GM12864 (cell line): ENCODE measurements around the gene RPS8.

Experiments used
- DNase-seq: peaks from one replicate; pipeline ENCODE4 v3.0.0-alpha.2; 2011; ENCODE audit warnings: low read depth
- H3K4me3 ChIP-seq: 2 replicates; pipeline ENCODE4 v1.5.1; 2011; ENCODE audit warnings: mild to moderate bottlenecking, low read depth, low read length, control low read depth
- CTCF ChIP-seq: IDR thresholded peaks from 2 replicates; pipeline ENCODE4 v1.5.1; 2011; ENCODE audit warnings: low read depth, mild to moderate bottlenecking, moderate library complexity, low read length, control low read depth, inconsistent platforms; ENCODE audit errors: missing control alignments

Gene RPS8

GRCh38 chr1:44799770-44800584, 24.6 kb downstream of the RPS8 start, which contains the start of gene PLK3:
TSS of gene PLK3 (plus strand) at chr1:44800377. CDS start at chr1:44800464, 87 bp downstream.
- peak within 1 kb of the TSS; percentile 93 for H3K4me3 ChIP-seq
- peak; percentile 92 for DNase-seq
- TF ChIP-seq CTCF = peak; percentile 78

GRCh38 chr1:44801491-44802305, 26.4 kb downstream of the RPS8 start:
- TF ChIP-seq CTCF = no peak
- DNase-seq = no peak
- peak overlapping the region; percentile 93 for H3K4me3 ChIP-seq

GRCh38 chr1:44802306-44803061, 27.1 kb downstream of the RPS8 start:
- DNase-seq = no peak
- H3K4me3 ChIP-seq = peak overlapping the region; percentile 93
- no peak for TF ChIP-seq CTCF

DNA sequence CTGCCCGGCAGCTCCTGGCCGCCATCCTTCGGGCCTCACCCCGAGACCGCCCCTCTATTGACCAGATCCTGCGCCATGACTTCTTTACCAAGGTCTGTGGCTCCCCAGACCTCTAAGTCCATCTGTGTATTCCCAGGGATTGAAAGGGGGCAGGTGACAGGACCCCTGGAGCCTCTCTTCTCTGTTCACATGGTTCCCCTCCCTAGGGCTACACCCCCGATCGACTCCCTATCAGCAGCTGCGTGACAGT, 27.6 kb downstream of the RPS8 start:
- no peak for DNase-seq
- TF ChIP-seq CTCF = no peak
- no peak overlapping the region for H3K4me3 ChIP-seq

- no peak for DNase-seq
- no peak for TF ChIP-seq CTCF
Measured at GRCh38 chr1:44803312-44804095, 28.2 kb downstream of the RPS8 start.

GRCh38 chr1:44805311-44806024, 30.1 kb downstream of the RPS8 start:
- no peak overlapping the region for H3K4me3 ChIP-seq
- DNase-seq = no peak
- no peak for TF ChIP-seq CTCF

More at GRCh38 chr1:44803312-44804095, 28.2 kb downstream of the RPS8 start:
- no peak overlapping the region for H3K4me3 ChIP-seq
